Caco-2 (cell line): ENCODE data around the gene FOXI1. TPM values are rescaled to one million over a fixed set of nuclear protein-coding genes. Genes with fewer than 3 reads are reported as not detected.

ENCODE experiments used
- BruUV-seq: library from RNA; stranded (reverse); fragments of 400-500 nt; replicated peaks from 2 replicates; lab custom pipeline; 2021; lab: Mats Ljungman, UMichigan
- CTCF ChIA-PET: fragments of 300-600 bp; sonication (Branson Sonifier 250); formaldehyde crosslinking; loops from one replicate; lab custom pipeline; 2022; ENCODE audit warnings: antibody characterized with exemption; lab: Charles Lee
- POLR2A ChIA-PET: fragments of 300-600 bp; sonication (Branson Sonifier 250); formaldehyde crosslinking; loops from one replicate; lab custom pipeline; 2022; ENCODE audit warnings: antibody characterized with exemption; lab: Charles Lee
- DNase-seq, 2 experiments: peaks; one replicate each; pipeline versions ENCODE4 v3.0.0 to v3.0.0-alpha.2; 2020 to 2022
- H3K27me3 ChIP-seq: replicated peaks from 2 replicates; pipeline ENCODE4 v1.6.0; 2011; ENCODE audit warnings: low read length; ENCODE audit not compliant: control insufficient read depth, insufficient read depth
- H3K36me3 ChIP-seq: 2 replicates; pipeline ENCODE4 v1.5.1; 2011; ENCODE audit warnings: low read length; ENCODE audit not compliant: control insufficient read depth, insufficient read depth
- H3K4me1 ChIP-seq: fragments of 250-450 bp; sonication (Bioruptor Pico); 2 replicates; pipeline ENCODE4 v1.5.1; 2020; ENCODE audit warnings: mild to moderate bottlenecking
- H3K4me3 ChIP-seq: 2 replicates; pipeline ENCODE4 v1.5.1; 2011; ENCODE audit warnings: low read depth, mild to moderate bottlenecking, control low read depth, low read length
- H3K9me3 ChIP-seq: fragments of 250-450 bp; sonication (Bioruptor Pico); 2 replicates; pipeline ENCODE4 v1.5.1; 2020; ENCODE audit warnings: mild to moderate bottlenecking, moderate library complexity
- H3K27ac Mint-ChIP-seq: one replicate; pipeline ENCODE4 v1.8.0; 2022; ENCODE audit warnings: mixed read lengths; ENCODE audit not compliant: unreplicated experiment
- H3K27me3 Mint-ChIP-seq: one replicate; pipeline ENCODE4 v1.8.0; 2022; ENCODE audit warnings: mixed read lengths; ENCODE audit not compliant: insufficient read depth, unreplicated experiment
- H3K36me3 Mint-ChIP-seq: one replicate; pipeline ENCODE4 v1.8.0; 2022; ENCODE audit warnings: mild to moderate bottlenecking, mixed read lengths; ENCODE audit not compliant: insufficient read depth, unreplicated experiment
- H3K4me1 Mint-ChIP-seq: one replicate; pipeline ENCODE4 v1.8.0; 2022; ENCODE audit warnings: low read depth, mixed read lengths; ENCODE audit not compliant: unreplicated experiment
- H3K4me3 Mint-ChIP-seq: one replicate; pipeline ENCODE4 v1.8.0; 2022; ENCODE audit warnings: mild to moderate bottlenecking, moderate library complexity, mixed read lengths; ENCODE audit not compliant: unreplicated experiment
- H3K9me3 Mint-ChIP-seq: one replicate; pipeline ENCODE4 v1.8.0; 2022; ENCODE audit warnings: mixed read lengths; ENCODE audit not compliant: unreplicated experiment
- intact Hi-C: fragments of 100-400 bp; cut with micrococcal nuclease; formaldehyde crosslinking; loops from one replicate; pipeline ENCODE4 v1.10.0; 2022; ENCODE audit not compliant: unreplicated experiment
- total RNA-seq: library from RNA; stranded (reverse); gene quantifications from 2 replicates; pipeline ENCODE4 v1.2.3, GENCODE V29; 2022
- TF ChIP-seq, protein P1 (sequence below), 2 experiments: fragments of 200-600 bp in 1 of 2; IDR thresholded peaks; 1 replicate in 1 of 2; 2 replicates in 1 of 2; pipeline versions ENCODE4 v1.5.1 to v1.8.0; 2011 to 2022; ENCODE audit warnings: antibody characterized with exemption in 1 of 2, control low read depth in 1 of 2, inconsistent platforms in 1 of 2, low read depth in 1 of 2, low read length in 1 of 2, mild to moderate bottlenecking in 1 of 2, moderate library complexity in 1 of 2; ENCODE audit not compliant: insufficient read depth in 1 of 2, severe bottlenecking in 1 of 2, unreplicated experiment in 1 of 2

FOXI1 gene
- total RNA-seq, 1 experiment from 2014 or later = 0.14 TPM

DNA sequence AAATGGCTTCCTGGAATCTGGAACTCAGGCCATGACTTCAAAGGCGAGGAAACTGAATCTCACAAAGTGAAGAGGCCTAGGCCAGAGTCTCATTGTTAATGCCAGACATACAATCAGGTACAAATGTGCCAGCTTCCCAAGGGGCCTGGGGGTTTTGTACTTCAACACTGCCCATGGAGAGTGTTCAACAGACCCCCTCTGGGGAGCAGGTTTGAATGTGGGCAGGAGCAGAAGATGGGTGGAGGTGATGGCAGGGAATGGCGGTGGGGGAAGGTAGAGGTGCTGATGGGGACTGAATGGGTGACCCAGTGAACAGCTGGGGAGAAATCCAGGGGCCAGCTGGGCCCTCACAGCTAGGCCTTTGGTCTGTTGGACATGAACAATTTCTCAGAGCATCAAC is 12.0 kb downstream of the FOXI1 start:
- no peaks in the 10 kb centered on the region for H3K36me3 ChIP-seq
- CTCF ChIA-PET = no interaction called here
- TF ChIP-seq, protein P1, sequence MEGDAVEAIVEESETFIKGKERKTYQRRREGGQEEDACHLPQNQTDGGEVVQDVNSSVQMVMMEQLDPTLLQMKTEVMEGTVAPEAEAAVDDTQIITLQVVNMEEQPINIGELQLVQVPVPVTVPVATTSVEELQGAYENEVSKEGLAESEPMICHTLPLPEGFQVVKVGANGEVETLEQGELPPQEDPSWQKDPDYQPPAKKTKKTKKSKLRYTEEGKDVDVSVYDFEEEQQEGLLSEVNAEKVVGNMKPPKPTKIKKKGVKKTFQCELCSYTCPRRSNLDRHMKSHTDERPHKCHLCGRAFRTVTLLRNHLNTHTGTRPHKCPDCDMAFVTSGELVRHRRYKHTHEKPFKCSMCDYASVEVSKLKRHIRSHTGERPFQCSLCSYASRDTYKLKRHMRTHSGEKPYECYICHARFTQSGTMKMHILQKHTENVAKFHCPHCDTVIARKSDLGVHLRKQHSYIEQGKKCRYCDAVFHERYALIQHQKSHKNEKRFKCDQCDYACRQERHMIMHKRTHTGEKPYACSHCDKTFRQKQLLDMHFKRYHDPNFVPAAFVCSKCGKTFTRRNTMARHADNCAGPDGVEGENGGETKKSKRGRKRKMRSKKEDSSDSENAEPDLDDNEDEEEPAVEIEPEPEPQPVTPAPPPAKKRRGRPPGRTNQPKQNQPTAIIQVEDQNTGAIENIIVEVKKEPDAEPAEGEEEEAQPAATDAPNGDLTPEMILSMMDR (IDR thresholded peaks at IDR 0.05; ENCODE audit: insufficient read depth in 1 of 2, low read depth in 1 of 2, low read length in 1 of 2, severe bottlenecking in 1 of 2, unreplicated experiment in 1 of 2) = no peak
- POLR2A ChIA-PET = no interaction called here
- H3K4me3 ChIP-seq = no peak overlapping the region
- Mint-ChIP-seq H3K4me1 (no peaks in the 10 kb centered on the region), H3K4me3 (no peak overlapping the region), H3K27me3 (peaks cover 17% of the 10 kb centered on the region), H3K36me3 (no peaks in the 10 kb centered on the region), H3K9me3 (no peaks in the 10 kb centered on the region), H3K27ac (no peak overlapping the region)
- H3K27me3 ChIP-seq = no peaks in the 10 kb centered on the region
- no TSS peak for BruUV-seq
- H3K4me1 ChIP-seq = no peaks in the 10 kb centered on the region
- DNase-seq = no peak
- intact Hi-C loops = loop anchor here (5.0 kb wide), 1 partner anchor 35 kb away; no protein-coding TSS in a partner anchor
- H3K9me3 ChIP-seq = no peaks in the 10 kb centered on the region

DNA sequence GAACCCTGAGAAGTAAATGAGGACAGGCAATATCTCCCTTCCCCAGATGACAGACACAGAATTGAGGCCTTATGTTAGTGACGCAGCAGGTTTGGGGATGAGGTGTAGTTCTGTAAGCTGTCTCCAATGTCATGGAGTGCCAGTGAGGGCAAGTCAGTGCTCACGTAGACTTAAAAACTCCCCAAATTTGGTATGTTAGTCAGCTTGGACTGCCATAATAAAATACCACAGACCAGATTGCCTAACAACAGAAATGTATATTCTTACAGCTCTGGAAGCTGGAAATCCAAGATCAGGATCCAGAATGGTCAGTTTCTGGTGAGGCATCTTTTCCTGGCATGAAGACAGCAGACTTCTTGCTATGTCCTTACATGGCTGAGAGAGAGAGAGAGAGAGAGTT is 14.9 kb downstream of the FOXI1 start:
- CTCF ChIA-PET = no interaction called here
- H3K4me3 ChIP-seq = no peak overlapping the region
- peaks cover 2% of the 10 kb centered on the region; the same call in 1 of the 2 replicates for H3K9me3 ChIP-seq
- H3K36me3 ChIP-seq = no peaks in the 10 kb centered on the region
- H3K4me1 Mint-ChIP-seq = no peaks in the 10 kb centered on the region
- no peaks in the 10 kb centered on the region for H3K36me3 Mint-ChIP-seq
- peaks cover 4% of the 10 kb centered on the region for H3K9me3 Mint-ChIP-seq
- POLR2A ChIA-PET = no interaction called here
- H3K27ac Mint-ChIP-seq = no peak overlapping the region
- no peaks in the 10 kb centered on the region for H3K4me1 ChIP-seq
- H3K4me3 Mint-ChIP-seq = no peak overlapping the region
- TF ChIP-seq, protein P1 (IDR thresholded peaks at IDR 0.05; ENCODE audit: insufficient read depth in 1 of 2, low read depth in 1 of 2, low read length in 1 of 2, severe bottlenecking in 1 of 2, unreplicated experiment in 1 of 2) = no peak
- no peaks in the 10 kb centered on the region for H3K27me3 ChIP-seq
- no TSS peak for BruUV-seq
- intact Hi-C loops = no loop called here
- no peak for DNase-seq
- peaks cover 15% of the 10 kb centered on the region for H3K27me3 Mint-ChIP-seq

DNA sequence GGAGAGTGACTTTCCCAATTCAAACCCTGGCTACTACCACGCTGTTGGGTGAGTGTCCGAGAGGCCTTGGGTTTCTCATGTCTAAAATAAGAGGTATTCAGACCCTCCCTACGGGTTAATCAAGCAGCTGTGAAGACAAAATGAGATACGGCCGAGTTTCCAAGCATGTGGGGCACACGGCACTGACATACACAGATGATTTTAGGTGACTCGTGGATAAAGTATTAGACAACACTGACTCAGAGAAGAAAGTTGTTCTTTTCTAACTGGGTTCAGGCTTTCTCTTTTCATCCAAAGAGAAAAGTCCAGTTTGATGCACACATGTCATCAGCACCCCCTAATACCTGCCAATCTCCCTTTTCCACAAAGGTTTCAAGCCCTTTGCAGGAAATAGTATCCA is 15.6 kb downstream of the FOXI1 start:
- peaks cover 9% of the 10 kb centered on the region; the same call in 1 of the 2 replicates for H3K9me3 ChIP-seq
- intact Hi-C loops = no loop called here
- Mint-ChIP-seq H3K27me3 (peaks cover 15% of the 10 kb centered on the region), H3K27ac (no peak overlapping the region), H3K36me3 (no peaks in the 10 kb centered on the region), H3K9me3 (peaks cover 11% of the 10 kb centered on the region), H3K4me3 (no peak overlapping the region), H3K4me1 (no peaks in the 10 kb centered on the region)
- H3K27me3 ChIP-seq = no peaks in the 10 kb centered on the region
- ChIA-PET CTCF (no interaction called here), POLR2A (no interaction called here)
- H3K36me3 ChIP-seq = no peaks in the 10 kb centered on the region
- H3K4me1 ChIP-seq = no peaks in the 10 kb centered on the region
- DNase-seq = no peak
- no TSS peak for BruUV-seq
- TF ChIP-seq, protein P1 (IDR thresholded peaks at IDR 0.05; ENCODE audit: insufficient read depth in 1 of 2, low read depth in 1 of 2, low read length in 1 of 2, severe bottlenecking in 1 of 2, unreplicated experiment in 1 of 2) = no peak
- no peak overlapping the region for H3K4me3 ChIP-seq
